DMS53 (cell line): ENCODE measurements around the gene LSM11.

Experiments
- DNase-seq: peaks from one replicate; lab custom pipeline; 2025; lab: John Stamatoyannopoulos, UW

LSM11 gene

DNA sequence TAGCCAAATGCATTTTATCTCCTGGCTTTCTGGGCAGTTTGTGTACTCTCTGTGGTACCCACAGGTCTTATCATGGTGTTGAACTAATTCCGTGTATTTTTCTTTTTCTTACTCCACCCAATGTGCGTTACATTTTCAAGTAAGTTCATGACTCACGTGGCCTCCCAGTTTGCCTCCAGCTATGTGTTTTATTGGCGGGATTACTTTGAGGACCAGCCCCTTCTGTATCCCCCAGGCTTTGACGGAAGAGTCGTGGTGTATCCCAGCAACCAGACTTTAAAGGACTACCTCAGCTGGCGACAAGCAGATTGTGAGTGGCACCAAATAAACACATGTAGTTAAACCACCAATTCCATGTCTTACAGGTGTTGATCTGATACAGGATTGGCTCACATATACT, 9.1 kb upstream of the LSM11 start:
- no peak for DNase-seq

DNA sequence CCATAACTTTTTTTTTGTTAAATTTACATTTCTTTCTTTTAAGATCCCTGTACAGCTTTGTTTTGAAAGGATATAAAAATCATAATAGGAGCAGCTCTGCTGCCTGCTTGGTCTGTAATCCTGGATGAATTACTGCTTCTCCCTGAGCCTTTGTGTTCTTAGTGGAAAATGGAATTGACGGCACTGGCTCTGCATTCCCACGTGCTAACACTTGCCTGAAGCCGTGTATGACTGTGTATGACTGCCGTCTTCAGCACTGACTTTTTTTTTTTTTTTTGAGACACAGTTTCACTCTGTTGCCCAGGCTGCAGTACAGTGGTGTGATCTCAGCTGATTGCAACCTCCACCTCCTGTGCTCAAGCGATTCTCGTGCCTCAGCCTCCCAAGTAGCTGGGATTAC, 7.5 kb upstream of the LSM11 start:
- DNase-seq, result no peak

DNA sequence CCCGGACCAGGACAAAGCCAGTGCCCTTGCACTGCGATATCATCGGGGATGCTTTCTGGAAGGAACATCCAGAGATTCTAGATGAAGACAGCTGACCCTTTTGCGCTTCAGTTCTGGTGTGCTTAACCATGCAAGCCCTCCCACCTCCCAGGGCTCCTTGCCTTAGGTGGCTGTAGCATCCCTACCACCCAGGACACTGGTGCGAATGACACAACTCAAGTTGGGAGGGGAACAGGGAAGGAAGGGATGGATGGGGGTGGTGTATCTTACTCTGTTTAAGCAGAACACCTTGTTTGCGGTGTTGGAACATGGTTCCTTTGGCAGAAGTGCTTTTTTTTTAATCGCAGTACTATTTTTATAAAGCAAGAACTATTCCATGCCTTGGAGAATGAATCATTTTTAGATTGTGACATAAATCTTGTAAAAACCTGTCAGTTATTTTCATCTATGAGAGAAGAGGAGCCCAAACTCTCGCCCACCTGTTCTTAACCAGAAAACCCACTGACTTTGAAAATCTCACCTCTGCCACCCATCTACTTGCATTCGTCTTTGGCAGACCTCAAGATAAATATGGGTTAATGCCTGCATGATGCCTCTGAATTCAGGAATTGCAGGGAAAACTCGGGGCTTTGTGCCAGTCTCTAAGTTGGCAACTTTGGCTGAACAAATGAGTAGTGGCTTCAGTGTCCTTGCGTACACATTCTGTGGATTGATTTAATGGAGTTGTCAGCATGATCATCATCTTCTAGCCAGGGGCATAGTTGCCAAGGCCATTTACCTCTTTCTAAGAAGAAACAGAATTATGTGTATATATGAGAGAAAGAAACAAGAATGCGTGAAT, 3.9 kb upstream of the LSM11 start:
- no peak for DNase-seq

DNA sequence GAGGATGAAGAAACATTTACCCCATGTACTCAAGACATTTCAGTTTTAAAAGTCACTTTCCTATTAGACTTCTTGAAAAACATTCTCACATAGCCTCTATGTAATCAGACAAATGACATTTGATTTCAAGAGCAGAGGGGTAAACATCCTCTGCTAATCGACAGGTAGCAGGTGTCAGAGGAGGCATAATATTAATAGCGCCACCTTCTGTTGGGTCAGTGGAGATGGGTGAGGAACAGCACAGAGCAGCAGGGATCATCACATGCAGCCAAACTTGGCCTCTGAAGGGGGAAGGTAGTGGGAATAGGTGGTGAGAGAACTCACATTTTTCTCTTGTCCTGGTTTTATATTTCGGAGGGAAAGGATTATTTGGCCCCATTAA, 3.3 kb upstream of the LSM11 start:
- DNase-seq, result peak; percentile 84

DNA sequence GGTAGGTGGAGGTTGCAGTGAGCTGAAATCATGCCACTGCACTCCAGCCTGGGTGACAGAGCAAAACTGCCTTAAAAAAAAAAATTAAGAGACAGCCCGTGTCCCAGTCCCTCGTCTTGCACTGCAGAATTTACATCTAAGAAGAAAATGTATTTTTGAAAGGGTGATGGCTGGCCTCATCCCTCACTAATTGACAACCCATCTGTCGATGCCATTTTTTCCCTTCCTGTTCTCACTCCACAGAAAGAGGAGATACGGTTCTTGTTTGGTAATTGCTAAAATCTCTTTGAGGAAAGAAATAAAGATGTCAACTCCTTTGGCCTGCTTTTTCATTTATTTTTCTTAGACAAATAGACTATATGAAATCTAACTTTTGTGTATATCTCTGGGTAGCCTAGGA, 2.4 kb upstream of the LSM11 start:
- no peak for DNase-seq

DNA sequence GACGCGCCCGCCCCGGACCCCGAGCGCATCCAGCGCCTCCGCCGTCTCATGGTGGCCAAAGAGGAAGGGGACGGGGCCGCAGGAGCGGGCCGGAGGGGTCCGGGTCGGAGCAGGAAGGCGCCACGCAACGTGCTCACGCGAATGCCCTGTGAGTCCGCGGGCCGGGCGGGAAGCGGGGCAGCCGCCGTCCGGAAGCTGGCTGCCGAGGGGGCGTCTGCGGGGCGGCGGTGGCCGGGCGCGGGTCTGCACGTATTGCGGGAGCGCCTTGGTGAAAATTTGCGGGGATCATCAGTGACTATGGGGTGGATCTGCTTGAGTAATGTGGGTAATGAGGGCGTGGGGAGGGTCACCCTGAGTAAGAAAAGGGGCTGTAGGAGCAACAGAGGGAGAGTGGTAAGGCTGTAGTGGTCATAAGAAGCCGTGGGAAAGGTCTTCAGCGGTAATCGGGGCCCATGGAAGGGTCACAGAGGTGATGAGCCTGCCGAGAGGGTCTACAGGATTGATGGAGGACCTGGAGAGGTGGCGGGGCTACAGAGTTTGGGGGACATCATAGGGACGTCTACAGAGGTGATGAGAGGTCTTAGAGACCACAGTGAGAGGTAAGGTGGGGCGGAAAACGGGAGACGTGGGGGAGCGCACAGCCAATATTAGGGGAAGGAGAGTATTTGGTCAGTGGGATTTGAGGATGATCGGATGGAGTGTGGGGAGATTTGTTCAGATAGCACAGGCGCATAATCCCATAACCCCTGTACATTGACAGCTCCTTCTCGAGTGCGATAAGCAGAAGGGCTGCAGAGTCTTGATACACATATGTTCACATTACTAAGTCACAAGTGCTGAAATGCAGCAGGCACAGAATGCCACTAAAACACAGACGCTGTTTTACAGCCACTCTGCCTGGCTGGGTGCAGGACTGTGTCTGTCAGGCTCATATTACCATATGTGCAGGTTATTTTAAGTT, 819 bp downstream of the LSM11 start:
- DNase-seq, result peak; percentile 62

DNA sequence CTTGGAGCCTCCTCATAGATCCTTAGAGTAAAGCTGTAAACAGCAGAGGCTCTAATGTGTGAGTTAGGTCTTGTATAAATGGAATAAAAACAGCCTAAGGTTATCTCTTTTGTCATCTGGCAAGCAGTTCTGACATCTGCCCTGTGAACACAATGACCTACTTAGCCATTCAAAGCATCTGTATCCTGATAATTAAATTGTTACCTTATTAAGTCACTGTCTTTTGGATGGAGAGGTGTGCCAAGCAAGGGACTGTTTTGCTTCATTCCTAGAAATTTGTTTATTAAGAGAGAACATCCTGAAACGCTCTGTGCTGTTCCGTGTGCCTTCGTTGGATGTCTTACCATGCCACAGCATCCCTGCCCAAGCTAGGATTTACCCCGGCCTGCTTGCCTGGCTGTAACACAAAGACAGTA, 1.5 kb downstream of the LSM11 start:
- DNase-seq, result no peak

DNA sequence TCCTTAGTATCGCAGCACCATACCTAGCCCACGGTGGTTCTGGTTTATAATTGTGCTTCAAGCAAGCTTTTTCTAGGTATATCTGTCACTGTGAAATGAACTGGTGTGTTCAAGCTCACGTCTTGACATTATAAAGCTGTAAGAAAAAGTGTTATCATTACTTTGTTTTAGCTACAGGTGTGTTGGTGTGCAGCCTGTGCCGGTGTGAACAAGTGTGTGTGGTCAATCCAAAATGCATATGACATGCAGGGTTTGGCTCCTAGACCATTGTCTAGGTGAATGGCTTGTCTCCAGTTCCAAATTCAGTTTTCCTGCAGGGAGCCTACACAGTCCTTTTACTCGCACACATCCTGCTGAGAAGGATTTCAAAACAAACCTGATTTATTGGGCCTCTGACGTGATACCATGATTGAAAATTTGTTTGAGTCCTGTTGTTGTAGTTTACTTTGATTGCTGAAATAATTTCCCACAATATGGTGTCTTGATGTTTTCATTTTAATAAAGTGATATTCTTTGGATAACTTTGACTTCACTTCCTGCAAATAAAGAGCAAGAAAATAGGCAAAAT, 3.7 kb downstream of the LSM11 start:
- DNase-seq, result no peak

DNA sequence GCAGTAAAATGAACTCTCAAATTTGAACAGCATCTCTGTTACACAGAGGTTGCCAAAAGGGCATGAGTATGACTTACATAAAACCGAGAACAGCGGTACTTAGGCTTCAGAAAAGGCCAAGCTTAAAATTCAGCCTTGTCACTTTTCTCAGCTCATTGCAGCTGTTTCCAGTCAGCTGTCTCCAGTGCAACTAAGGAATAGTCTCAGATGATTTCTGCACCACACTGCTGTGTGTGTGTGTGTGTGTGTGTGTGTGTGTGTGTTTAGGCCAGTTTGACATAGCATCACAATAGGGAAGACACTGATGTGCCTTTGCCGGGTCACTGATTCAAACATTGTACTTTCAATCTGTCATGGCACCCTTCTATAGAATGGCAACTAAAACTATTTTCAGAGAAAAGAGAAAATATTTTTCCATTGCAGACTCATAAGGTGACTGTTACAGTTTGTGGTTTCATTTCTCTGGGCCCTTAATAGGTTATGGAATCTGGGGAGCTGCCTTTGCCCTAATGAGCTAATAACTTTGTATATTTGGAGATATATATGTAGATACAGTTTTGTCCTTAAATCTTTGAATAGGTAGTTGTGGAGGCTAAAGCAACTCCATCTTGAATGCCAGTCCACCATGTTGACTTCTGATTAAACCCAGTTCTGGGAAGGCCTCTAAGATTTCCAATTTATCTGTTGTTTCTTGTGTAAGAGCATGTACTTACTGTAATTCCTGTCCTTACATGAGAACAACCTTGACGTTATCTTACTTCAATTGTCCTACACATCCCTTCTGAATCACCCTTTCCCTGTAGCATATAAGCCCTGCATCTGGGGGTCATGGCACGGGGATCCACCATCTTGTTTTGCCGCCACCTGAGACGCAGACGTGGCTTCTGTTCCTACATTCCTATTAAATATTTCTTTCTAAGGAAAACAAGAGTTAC, 4.5 kb downstream of the LSM11 start:
- DNase-seq, result no peak

DNA sequence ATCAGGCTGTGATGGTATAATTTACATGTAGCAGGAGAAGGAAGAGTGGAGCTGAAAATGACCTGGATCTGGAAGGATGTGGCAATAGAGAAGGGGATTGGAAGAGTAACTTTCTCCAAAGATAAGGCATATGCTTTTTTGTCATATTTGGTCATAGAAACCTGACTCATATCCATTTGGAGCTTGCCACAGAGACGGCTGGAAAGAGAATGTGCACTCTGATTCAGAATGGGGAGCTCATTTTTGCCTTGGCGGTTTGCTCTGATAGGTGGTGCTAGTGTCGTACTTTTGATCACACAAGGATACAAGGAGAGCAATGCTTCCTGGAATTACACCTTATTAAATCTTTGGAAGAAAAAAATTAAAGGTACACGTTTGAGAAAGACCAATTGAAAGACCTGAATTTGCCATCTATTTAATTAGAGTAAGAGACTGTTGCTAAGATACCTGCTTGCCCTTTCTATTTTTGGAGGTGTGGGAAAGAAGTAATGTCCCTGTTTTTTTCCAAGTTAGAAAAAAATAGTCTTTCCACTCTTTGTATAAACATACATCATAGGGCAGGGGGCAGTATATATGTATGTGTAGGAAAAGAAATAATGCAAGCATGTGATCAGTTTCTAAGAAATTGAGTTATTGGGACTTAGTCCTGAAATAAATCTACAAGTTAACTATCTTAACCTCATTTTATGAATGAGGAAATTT, 5.4 kb downstream of the LSM11 start:
- no peak for DNase-seq

DNA sequence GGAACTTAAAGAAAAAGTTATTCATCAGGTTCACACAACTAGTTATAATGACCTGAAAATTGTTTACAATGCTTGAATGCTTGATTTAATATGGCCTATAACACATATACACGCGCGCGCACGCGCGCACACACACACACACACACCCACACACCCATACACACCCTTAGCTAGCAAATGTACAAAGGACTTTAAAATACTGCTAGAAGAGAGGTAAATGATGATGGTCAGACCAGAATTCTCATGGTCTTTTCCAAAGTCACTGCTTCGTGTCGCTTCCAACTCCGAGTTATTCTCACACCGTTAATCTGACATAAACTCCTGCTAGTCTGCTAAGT, 5.9 kb downstream of the LSM11 start:
- DNase-seq, result no peak

DNA sequence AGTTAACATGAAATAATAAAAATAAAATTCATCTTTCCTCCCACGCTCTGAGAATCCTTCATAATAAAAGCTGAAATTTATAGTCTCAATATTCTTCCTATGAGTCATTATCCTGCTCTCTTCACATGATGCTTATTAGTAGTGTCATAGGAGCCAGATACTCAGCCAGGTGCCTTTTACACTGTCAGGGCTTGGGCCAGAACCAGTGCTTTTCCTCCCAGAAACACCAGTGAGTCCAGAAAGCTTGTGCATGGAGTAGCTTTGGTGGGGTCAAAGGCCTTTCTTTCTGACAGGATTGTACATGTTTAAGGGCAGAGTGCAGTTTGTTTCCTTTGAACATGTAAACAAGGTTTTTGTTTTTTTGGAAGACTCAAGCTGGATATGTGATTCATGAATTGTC, 6.8 kb downstream of the LSM11 start:
- no peak for DNase-seq

DNA sequence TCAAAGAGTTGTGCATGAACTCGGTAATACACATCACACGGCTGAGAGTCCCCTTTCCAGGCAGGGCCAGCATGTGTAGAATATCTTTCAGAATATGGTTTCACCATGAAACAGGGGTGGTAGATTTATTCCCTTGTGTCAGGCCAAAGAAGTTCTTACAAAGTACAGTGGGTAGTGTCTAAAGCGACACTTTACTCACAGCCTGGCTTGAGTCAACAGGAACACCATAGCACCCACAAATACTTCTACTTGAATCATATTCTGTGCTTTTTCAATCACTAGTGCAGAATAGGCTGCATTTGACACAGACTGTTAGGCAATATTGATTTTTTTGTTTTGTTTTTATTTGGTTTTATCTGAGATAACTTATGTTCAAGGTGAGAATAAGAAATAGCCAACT, 12.6 kb downstream of the LSM11 start:
- DNase-seq, result no peak

DNA sequence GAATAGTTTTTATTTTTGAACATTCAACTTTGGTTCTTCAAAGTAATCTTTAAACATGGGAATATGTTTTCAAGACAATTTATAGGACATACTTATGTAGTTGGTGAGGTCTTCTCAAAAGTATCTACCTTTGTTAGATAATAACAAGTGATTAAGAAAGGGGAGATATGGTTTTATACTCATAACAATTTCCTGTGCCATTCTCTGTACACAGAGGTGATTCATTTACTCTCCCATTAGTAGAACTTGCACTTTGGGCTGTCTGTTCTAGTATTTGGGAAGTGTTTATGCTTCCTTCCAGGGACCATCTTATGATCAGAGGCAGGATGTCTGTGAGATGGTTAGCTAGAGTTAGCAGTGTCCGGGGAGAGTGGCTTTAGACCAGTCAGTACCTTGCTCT, 15.2 kb downstream of the LSM11 start:
- DNase-seq, result no peak

DNA sequence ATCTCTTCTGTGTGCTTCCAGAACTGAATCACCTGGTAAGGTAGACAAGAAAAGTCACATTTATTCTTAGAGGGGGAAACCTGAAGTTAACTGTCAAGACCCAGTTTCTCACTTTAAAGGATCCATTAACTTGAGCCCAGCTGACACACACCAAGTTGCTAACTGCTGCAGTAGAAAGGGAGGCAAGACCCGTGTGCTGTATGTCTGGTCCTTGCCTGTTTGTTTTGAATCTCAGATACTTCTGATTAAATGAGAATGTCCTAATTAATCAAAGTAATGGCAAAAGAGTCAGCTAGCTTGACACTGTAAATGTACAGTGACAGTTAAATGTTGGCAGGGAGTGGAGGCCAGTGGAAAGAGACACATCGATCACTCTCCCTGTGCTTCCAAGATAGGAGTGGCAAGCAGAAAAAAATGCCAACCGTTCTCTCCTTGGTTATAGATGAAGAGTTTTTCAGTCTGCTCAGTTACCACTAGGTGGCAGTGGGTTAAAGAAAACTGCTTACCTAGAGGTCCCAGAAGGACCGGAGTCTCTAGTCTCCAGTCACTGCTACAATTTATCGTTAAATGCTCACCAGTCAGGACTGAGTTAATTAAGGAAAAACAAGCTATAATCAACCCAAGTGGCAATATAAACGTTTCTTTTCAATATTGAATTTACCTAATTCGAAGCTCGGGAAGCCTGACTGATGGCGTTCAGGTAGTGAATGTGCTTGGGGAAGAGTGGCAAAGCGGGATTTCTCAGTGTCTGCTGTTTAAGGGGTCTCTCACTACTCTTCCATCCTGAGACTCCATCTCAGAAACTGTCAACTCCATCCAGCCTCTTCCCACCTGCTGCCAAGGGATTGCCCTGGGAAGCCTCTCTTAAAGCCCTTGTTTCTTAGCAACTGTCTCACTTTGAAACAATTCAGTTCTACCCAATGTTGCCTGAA, 18.4 kb downstream of the LSM11 start:
- DNase-seq, result peak; percentile 85

DNA sequence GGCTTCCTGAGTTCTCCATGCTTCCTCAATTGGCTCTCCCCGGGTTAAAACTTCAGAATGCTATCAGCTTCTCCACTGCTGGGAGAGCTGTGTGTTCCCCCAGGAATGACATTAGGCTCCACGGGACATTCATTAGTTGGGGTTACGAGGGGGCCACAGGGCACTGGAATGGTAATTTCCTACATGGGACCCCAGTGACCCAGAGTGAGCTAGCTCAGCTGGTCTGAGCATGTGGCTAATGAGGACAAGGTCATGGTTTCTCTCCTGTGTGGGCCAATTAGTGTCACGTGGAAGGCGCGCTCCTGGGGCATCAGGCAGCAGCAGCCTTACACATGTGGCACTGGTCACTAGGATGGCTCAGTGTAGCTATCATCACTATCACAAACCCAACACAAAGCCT, 21.0 kb downstream of the LSM11 start:
- DNase-seq, result no peak

DNA sequence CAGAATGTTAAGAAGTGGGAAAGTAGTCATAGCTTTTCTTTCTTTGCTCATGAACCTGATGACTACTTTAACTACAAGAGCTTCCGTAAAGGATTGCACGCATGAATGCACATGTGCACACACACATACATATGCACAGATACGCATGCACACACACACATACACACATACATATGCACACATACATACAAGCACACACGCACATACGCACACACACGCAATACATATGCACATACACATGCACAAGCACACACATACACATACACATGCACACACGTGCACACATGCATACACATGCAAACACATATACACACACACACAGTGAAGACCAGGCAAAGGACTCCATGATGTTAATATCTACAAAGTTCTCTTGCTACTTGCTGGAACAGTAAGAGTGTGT, 22.9 kb downstream of the LSM11 start:
- no peak for DNase-seq

DNA sequence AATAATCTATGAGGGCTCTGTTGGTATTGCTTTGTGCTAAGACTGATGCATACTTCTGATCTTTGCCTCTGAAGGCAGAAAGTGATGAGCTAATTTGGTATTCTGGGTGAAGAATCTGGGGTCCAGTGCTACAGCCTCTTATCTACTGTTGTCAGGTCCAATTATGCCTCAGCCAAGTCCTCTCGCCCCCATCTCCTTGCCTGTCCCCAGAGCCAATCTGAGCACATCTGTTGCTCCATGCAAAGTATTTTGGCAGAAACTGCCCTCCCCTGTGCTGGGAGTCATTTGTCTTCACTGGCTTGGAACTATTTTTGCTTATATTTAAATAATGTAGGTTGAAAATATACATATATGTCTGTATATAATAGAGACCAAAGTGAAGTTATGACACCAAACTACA, 23.4 kb downstream of the LSM11 start:
- no peak for DNase-seq

DNA sequence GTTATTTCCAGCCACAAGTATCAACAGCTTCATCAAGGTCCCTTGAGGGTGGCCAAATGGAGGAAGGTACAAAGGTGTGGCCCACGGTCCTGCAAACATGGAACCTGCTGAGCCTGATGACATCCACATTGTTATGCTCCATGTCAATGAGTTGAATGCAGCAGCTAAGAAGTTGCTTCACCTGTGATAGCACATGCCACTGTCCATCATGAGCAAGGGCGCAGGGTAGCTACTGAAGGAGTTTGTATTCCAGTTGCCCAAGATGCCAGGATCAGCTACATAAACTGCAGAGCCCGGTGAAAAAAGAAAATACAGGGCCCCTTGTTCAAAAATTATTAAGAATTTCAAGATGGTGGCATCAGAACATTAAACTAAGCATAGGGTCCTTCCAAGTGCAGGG, 24.2 kb downstream of the LSM11 start:
- no peak for DNase-seq

DNA sequence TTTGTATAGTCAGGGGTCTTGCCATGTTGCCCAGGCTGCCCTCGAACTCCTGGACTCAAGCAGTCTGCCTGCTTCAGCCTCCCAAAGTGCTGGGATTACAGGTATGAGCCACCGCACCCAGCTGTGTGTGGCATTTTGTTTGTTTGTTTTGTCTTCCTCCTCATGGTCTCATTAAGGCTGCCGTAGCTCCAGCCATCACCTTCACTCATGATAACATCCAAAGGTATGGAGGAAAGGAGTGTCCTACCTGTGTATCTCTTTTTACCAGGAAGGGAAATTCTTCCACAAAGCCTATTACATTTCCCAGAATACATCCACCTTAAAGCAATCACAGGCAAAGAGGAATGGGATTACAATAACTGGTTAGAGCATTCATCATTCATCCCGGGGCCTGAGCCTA, 27.2 kb downstream of the LSM11 start:
- no peak for DNase-seq
